Activated CD4-positive, alpha-beta T cell treated with anti-CD3 and anti-CD28 coated beads, Interleukin-2, amount 50 U/mL, for 16 hours (primary cell): ENCODE data around the gene TRABD2A.

Experiments used
- DNase-seq: peaks from one replicate; pipeline ENCODE4 v3.0.0-alpha.2; 2020

Gene TRABD2A

DNA sequence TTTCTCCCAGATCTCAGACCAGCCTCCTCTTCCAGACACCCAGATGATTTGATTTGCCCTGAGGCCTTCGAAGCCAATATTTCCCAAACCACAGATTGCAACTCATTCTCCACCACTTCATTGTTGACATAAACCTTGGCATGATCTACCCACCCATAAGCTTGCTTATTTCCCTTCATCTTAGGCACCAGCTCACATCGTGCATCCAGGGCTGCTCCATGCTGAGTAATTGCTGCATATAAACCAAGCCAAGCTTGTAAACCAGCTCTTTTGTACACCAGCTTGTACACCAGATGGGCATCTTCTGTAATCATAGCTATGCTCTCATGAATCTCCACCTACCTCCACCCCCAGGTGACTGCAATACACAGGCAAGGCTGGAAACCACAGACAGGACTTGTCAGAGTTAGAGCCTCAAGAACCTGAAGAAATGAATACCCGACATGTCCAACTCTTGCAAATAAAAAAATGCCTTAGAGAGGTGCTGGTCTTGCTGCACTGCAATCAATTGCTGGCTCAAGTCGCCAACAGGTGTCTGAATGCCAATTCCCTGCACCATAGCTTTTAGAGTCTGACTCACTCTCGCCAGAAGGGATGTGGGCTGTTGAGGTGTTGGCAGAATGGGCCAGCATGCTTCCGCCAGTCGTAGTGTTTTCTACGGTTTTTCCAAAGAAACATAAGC, 31.5 kb downstream of the TRABD2A start:
- peak; percentile 58 for DNase-seq

DNA sequence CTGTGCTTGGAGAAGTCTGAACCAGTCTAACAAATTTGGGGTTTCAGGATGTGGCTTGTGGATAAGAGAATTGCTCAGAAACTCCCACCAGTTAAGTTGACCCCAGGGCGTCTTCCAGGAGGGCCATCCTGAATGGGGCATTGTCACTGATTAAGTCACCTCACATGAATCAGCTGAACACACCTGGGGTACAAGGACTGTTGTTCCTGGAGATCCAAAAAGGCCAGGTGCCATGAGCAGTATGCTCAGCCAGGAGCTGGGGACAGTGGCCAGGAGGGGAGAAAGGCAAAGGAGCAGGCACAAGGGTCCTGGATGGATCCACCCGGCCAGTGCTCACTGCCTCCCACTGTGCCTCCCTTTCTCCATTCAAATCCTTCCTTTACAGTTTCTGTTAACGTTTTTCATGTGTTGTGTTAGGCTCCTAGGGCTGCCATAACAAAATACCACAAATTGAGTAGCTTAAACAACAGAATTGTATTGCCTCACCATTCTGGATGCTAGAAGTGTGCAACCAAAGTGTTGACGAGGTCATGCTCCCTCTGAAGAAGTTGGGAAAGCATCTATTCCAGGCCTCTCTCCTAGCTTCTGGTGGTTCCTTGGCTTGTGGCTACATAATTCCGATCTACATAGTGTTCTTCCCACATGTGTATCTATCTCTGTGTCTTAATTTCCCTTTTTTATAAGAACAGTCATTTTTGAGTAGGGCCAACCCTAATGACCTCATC, 33.4 kb downstream of the TRABD2A start:
- no peak for DNase-seq

GRCh38 chr2:84846741-84847142, 34.1 kb downstream of the TRABD2A start:
- DNase-seq = no peak

- peak; percentile 57 for DNase-seq
Measured at GRCh38 chr2:84846041-84846663, 34.7 kb downstream of the TRABD2A start.

DNA sequence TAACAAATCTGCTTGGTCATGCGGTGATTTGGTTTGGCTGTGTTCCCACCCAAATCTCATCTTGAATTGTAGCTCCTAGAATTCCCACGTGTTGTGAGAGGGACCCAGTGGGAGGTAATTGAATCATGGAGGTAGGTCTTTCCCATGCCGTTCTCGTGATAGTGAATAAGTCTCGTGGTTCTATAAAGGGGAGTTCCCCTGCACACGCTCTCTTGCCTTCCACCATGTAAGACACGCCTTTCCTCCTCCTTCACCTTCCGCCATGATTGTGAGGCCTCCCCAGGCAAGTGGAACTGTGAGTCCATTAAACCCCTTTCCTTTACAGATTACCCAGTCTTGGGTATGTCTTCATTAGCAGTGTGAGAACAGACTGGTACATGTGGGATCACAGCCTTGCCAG, 36.7 kb downstream of the TRABD2A start:
- no peak for DNase-seq

DNA sequence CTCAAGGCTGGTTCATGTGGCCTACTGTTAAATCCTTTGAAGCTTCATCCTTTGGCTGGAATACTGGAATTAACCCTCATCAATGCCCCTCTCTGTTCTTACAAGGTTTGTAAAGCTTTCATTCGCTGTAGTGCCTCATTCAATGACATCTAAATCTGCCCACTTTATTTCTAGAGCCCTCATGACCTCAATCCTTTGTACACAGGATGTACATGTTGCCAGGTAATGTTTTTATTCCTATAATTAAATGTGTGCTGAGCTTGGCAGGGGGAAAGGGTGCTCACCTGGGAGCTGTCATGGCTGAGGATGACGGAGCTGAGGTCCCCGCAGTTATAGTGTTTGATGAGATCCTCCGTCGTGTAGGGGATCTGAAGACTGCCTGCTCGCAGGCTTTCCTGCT, 39.3 kb downstream of the TRABD2A start:
- no peak for DNase-seq

DNA sequence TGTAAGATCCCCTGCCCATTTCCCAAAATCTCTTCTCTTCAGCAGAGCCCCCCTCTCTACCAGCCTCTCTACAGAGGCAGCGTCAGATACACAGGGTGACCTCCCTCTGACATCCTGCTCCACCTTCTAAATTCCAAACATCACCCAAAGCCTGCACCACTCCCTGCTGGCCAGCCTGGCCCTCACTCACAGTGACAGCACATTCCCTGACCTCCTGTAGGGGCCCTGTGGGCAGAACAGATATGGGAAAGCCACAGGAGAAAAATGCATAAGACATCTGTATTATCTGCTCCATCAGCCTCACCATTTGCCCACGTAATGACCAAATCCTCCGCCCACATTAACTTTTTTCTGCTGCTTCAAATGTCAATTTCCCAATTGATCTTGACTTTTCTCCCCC, 40.6 kb downstream of the TRABD2A start:
- DNase-seq = no peak

DNA sequence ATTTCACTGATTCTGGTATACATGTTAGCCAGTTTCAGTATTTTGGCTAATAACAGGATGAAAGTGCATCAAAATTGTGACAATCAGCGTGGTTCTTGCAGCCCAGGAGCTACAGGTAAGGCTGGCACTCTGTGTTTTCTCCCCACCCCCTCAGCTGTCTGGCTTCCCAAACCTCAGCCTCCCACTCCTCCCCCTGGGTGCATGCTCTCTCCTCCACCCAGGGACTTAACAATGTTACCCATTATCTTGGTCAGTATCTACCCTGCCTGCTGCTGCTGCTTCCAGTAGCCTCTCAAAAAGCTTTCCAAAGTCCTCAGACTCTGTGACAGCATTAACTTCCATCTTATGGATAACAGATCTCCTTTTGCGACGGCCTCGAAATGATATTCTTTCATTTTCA, 41.0 kb downstream of the TRABD2A start:
- no peak for DNase-seq

DNA sequence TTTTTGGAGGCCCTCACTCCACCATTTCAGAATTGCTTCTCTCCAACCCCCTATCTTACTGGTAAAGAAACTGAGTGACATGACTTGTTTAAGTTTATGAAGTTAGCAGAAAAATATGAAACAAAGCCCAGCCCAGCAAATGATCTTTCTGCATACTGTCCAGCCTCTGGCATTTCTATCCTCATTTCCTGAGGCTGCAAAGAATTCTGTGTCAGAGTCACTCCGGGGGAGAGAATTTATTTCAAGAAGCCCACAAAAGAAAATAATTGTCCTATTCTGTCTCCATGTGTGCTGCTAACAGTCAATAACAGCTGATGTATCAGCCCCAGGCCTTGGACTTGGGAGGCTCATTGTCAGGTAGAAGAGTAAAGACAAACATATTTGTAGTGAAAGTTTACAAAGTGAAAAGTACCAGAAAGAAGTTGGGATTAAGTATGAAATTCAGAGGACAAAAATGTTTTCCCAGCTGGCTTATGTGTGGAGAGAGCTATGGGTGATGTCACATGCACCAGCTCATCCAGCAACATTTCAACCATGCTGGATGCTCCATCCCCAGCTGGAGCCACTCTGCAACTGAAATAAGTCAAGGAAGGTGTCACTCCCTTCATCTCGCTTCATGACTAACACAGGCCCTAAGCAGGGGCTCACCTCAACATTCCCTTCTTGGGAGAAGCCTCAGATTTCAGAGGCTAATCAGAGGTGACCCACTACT, 42.3 kb downstream of the TRABD2A start:
- DNase-seq = no peak

DNA sequence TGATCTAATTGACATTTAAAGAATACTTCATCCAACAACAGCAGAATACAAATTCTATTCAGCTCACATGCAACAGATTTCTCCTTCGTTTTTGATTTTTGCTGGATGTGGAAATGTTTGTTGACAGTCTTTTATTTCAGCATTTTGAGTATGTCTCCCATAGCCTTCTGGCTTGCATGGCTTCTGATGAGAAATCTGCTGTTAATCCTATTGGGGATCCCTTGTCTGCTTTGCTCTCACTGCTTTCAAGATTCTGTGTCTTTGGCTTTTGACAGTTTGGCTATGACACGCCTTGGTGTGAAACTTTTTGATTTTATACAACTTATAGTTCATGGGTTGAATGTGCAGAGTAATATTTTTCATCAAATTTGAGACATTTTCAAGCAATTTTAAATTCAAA, 44.7 kb downstream of the TRABD2A start:
- DNase-seq = no peak

DNA sequence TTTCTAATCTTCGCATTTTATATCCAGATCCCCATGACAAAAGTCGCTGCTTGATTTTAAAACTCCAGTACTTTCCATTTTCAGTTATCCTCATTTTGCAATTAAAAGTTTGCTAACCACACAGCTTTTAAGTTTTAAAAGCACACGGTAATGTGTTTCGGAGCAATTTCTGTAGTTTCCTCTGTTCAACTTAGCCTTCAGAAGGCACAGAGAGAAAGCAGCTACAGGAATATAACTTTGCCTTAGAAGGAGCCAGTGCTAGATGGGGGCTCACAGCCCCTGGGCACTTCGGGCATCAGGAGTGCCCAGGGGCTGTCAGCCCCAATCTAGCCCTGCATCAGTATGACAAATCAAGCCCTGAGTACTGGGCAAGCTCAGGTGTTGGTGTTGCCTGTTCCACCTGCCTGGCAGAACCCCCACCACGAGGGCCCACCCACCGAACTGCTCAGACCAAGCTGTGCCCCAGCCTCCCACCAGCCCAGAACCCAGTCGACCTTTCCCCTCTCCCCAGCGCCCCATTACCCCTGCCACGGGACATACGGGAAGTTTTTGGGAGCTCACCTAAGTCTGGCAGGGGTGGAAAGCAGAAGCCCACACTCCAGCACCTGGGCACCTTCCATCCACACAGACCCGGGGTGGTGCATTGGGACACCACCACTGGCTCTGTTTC, 47.3 kb downstream of the TRABD2A start:
- no peak for DNase-seq

- peak; percentile 12 for DNase-seq
Measured at GRCh38 chr2:84832772-84833461, 48.0 kb downstream of the TRABD2A start.

DNA sequence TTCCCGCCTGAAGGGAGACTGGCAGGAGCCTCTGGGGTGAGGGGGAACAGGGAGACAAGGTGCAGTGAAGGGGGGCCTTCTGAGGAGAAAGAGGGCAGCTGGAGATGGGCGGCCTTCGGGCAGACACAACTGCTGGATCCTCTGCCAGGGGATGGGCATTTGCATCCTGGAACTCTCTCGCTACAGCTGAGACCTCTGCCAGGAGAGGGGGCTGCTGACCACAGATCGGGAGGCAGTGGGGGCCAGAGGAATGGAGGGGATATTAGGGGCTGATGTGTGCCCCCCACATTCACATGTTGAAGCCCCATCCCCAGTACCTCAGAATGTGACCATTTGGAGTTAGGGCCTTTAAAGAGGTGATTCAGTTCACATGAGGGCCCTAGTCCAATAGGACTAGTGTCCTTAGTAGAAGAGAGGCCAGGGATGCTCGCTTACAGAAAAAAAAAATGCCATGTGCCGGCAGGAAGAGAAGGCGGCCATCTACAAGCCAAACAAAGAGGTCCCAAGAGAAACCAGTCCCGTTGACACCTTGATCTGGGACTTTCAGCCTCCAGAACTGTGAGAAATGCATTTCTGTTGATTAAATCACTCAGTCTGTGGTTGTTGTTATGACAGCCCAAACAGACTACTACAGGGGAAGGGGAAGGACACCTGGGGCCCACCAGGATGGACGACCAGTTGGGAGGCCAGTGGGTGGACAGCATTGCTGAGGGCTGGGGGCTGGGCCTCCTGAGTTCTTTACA, 50.0 kb downstream of the TRABD2A start:
- DNase-seq = no peak

DNA sequence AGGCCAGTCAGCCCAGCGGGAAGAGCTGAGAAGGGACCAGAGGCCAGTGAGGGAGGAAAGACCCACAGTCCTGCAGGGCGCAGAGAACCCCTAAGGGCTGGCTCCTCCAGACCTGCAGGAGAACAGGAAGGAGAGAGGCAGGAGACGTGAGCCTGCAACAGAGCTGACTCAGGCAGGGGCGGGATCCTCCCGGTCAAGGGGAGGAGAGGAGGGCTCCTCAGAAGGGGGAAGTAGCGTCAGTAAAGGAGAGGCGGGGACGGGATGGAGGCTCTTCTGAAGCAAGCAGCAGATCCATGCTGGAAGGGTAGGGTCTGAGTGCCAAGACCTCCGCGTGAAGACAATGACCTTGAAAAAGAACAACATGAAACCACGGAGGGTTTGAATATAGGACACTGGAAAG, 50.8 kb downstream of the TRABD2A start:
- no peak for DNase-seq

GRCh38 chr2:84829693-84830092, 51.2 kb downstream of the TRABD2A start:
- no peak for DNase-seq

GRCh38 chr2:84827978-84828575, 52.8 kb downstream of the TRABD2A start:
- DNase-seq = no peak

GRCh38 chr2:84823788-84824187, 57.1 kb downstream of the TRABD2A start:
- DNase-seq = no peak

DNA sequence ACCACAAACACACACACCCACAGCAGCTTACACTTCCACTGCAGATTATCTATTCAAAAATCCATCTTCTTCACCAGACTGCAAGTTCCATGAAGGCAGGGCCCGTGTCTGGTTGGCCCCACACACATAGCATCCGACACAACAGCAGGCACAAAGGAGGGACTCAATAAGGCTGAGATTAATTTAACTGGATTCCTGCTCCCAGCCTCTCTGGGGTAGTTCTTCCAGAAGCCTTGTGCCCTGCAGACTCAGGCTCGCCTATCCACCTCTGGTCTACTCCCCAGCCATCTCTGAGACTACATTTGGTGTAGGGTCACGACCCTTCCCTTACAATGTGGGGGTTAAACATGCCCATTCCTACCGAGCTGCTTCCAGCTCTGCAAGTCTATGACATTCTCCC, 57.7 kb downstream of the TRABD2A start:
- DNase-seq = no peak

DNA sequence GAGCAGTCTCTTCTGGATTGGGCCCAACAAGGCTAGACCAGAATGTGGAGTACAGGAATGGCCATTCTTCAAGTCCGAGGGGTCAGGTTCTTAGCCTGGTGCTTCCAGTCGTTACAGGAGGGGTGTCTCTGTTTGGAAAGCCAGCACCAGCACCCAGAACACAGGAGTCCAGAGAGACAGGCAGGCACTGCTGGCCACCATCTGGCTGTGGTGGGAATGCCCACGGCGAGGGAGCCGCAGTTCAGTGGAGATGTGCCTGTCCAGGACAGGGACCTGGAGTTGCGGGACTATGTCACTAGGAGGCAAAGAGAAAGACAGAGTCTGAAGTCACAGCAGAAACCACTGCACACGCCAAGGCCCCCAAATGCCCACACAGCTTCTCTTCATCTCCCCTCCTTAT, 59.1 kb downstream of the TRABD2A start:
- no peak for DNase-seq

GRCh38 chr2:84817239-84817655, 63.6 kb downstream of the TRABD2A start:
- DNase-seq = peak; percentile 75

DNA sequence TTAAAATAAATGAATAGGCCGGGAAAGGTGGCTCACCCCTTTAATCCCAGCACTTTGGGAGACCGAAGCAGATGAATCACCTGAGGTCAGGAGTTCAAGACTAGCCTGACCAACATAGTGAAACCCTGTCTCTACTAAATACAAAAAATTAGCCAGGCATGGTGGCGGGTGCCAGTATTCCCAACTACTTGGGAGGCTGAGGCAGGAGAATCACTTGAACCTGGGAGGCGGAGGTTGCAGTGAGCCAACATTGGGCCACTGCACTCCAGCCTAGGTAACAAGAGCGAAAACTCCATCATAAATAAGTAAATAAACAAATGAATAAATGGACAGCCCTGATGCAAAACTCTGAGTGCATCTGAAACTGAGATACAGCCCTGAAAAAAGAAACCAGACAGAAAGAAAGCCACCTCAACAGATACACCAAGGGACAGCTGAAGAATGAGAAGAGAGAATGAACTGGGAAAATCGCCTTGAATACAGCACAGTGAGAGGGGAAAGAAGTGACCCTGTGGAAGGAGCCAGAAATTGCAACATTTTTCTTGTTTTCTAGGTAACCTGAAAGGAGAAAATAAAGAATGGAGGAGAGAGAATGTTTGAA, 64.4 kb downstream of the TRABD2A start:
- DNase-seq = no peak
